ENCODE results near the gene DYRK1A.
"Not testable (repeated sequence)": the region's sequence is repeated elsewhere in the genome, so short reads cannot be mapped to it uniquely, and the experiment has no call there.

The DYRK1A gene

GRCh38 chr21:37546949-37547614 is 180.5 kb downstream of the DYRK1A start:
- no peak overlapping the region for H3K4me3 ChIP-seq (ENCODE audit: low read depth, low read length)

- H3K4me3 ChIP-seq (ENCODE audit: low read depth, low read length), result no peak overlapping the region
These were observed 181.1 kb downstream of the DYRK1A start for GRCh38 chr21:37547615-37548200.

DNA sequence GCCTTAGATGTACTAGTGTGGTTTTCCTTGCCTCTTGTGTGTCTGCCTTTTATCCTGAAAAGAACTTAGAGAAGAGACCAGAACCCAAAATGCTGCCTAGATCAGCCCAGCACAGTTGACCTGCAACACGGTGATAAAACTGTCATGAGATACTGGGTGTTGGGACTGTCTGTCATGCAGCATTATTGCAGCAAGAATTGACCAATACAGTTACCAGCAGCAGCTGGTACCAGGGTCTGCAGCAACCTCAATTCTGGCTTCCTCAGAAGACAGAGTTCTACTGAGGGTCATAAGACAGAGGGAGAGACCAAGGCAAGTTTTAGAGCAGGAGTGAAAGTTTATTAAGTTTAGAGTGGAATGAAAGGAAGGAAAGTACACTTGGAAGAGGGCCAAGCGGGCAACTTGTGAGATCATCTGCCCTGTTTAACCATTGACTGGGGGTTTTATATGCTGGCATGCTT is 182.0 kb downstream of the DYRK1A start:
- no peak overlapping the region for H3K4me3 ChIP-seq (ENCODE audit: low read depth, low read length)

- not testable (repeated sequence) for H3K4me3 ChIP-seq (ENCODE audit: low read depth, low read length)
These were observed 183.2 kb downstream of the DYRK1A start for GRCh38 chr21:37549730-37550129.

DNA sequence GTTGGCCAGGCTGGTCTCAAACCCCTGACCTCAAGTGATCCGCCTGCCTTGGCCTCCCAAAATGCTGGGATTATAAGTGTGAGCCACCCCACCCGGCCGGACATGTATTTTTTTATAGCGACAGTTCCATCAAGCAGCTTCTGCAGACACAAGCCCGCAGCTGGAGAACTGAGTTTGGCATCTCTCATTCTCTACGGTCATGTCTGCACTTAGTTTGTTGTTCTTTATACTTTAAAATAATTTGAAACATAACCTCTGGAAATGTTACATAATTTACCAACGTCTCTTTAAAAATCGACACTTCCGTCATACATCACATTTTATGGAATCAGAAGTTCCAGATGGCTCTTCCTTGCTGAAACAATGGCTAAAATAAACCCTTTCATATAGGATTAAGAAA is 183.6 kb downstream of the DYRK1A start:
- H3K4me3 ChIP-seq (ENCODE audit: low read depth, low read length), result no peak overlapping the region

- H3K4me3 ChIP-seq (ENCODE audit: low read depth, low read length), result no peak overlapping the region
These were observed 184.2 kb downstream of the DYRK1A start for GRCh38 chr21:37550618-37551330.

- no peak overlapping the region for H3K4me3 ChIP-seq (ENCODE audit: low read depth, low read length)
These were observed 184.9 kb downstream of the DYRK1A start for GRCh38 chr21:37551331-37551992.

DNA sequence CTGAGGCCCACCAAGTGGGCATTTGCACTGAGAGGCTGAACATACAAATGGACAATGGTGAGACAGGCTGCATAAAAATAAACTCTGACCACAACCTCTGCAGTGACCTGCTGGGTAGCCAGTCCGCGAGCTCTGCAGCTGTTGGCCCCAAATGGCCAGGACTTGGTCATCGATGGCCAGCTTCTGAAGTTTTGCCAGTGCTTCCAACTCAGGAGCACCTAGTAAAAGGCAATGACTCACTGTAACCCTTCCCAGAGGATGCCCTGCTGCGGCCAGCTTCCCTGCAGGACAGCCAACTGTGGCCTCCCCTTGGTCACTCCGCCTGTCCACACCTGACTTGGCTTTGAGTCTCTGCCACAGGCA is 185.4 kb downstream of the DYRK1A start:
- no peak overlapping the region for H3K4me3 ChIP-seq (ENCODE audit: low read depth, low read length)

DNA sequence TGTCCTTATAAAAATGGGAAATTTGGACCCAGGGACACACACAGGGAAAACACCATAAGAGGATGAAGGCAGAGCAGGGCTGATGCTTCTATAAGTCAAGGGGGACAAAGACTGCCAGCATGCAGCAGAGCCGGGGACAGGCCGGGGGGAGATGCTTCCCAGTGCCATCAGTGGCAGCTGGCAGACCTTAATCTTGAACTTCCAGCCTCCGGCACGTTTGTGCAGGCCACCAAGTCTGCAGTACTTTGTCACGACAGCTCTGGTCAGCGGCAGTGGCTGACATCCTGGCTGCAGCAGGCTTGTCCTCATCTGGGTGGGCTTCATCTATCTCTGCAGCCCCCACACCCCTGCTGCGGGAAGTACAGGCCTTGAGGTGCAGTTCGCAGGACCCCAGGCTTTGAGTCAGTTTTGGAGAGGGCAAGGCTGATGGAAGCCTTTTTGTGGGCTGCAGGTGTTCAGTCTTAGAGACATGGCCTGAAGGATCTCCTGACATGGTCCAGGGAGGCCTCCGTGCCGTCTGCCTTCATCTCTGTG is 186.0 kb downstream of the DYRK1A start:
- H3K4me3 ChIP-seq (ENCODE audit: low read depth, low read length), result no peak overlapping the region

- no peak overlapping the region for H3K4me3 ChIP-seq (ENCODE audit: low read depth, low read length)
These were observed 186.5 kb downstream of the DYRK1A start for GRCh38 chr21:37553078-37553481.

DNA sequence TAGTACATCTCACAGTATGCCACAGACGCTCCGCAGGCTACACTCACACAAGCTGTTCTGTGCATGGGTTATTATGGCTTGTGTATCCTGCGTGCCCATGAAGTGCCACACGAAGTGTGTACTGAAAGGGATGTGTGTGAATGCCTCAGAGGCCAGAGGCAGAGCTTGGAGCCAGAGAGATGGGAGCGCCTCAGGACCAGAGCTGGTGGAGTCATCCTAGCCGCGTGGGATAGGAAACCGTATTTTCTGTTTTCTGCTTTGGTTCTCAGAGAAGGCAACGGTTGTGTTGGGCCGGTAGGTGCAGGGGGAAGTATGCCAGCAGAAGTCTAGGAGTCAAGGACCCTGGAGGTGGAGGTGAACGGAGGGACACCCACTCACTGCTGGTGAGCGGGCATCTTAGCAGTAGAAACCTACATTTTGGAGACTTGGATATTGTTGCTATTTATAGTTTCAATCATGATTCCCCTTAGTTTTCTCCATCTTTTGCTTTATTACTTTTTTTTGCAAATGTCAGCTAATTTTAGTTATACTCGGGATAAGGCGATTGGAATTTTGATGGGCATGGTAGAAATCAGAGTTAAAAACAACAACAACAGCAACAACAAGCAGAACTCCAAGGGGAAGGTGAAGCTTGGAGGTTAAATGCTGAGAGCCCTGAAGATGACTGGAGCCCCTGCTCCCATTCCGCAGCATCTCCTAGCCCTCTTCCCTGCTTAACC is 188.2 kb downstream of the DYRK1A start:
- H3K4me3 ChIP-seq (ENCODE audit: low read depth, low read length), result no peak overlapping the region

GRCh38 chr21:37555672-37556261 is 189.2 kb downstream of the DYRK1A start:
- H3K4me3 ChIP-seq (ENCODE audit: low read depth, low read length), result no peak overlapping the region

DNA sequence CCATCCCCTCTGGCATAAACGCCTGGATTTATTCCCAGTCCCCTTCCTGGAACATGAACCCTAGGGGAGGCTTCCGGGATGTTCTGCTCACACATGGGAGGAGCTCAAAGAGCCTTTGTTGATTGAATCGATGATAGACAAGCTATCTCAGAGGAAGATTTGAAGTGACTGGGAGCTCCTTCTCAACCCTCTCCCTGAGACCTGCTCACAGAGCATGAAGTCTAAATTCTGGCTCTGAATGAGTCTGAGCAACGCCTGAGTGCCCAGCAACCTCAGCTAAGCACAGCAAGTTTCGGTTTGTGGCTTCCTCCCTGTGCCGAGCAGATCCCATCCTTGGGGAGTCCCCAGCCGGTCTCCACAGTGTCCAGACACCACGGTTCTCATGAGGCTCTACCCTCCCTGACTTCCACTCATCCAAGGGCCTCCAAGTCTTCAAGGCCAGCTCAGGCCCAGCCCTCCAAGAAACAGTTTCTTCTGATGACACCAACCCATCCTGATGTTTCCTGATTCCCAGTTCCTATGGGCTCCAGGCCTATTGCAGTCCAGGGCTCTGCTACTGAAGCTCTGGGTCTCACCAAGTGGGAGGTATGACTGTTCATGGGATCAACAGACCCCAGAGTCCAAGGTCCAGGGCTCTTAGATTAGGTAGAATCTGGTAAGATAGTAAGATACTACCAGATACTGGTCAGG is 190.8 kb downstream of the DYRK1A start:
- no peak overlapping the region for H3K4me3 ChIP-seq (ENCODE audit: low read depth, low read length)

GRCh38 chr21:37558676-37559211 is 192.2 kb downstream of the DYRK1A start:
- no peak overlapping the region for H3K4me3 ChIP-seq (ENCODE audit: low read depth, low read length)

GRCh38 chr21:37560385-37560784 is 193.8 kb downstream of the DYRK1A start:
- no peak overlapping the region for H3K4me3 ChIP-seq (ENCODE audit: low read depth, low read length)

GRCh38 chr21:37561506-37561905 is 194.9 kb downstream of the DYRK1A start:
- H3K4me3 ChIP-seq (ENCODE audit: low read depth, low read length), result no peak overlapping the region

- no peak overlapping the region for H3K4me3 ChIP-seq (ENCODE audit: low read depth, low read length)
These were observed 195.7 kb downstream of the DYRK1A start for GRCh38 chr21:37561941-37562919.

DNA sequence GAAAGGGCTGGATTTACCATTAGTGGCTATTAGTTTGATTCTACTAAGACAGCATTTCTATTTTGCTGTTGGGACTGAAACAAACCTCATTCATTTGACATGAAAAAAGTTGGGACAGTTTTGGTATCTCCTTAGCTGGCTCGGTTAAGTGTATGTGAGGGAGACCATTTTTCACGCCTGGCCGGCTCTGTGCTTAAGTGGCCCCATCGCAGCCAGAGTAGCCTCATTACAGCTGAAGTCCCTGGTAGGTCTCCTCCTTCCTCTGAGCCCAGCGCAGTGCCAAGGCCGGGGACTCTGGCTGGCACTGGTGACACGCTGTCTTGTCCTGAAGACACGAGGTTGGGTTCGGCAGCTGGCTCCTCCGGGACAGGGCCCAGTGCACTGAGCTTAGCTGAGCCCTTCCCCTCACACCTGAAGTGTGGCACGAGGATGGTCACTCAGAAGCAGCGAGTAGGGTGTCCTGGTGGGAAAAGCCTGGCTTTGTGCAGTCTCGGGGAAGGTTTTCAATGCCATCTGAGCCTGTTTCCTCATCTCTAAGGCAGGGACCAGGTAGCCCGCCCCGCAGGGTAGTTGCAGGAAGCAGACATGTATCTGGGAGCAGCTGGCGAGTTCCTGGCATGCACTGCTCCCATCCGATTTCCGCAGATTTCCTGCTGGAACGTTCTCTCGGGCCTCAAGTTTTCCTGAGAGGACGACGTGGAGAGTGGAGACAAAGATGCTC is 196.5 kb downstream of the DYRK1A start:
- no peak overlapping the region for H3K4me3 ChIP-seq (ENCODE audit: low read depth, low read length)

Data from iPS-11a (cell line).